H9 (cell line): ENCODE data around the gene MORC4. TPM values are rescaled to one million over a fixed set of nuclear protein-coding genes. Genes with fewer than 3 reads are reported as not detected.

Experiments
- DNase-seq: peaks from one replicate; pipeline ENCODE4 v3.0.0-alpha.2; 2017
- H2AFZ ChIP-seq: one replicate; pipeline ENCODE4 v1.6.1; 2013; ENCODE audit warnings: mild to moderate bottlenecking, low read length, control low read depth, moderate library complexity
- H2AK5ac ChIP-seq: 2 replicates; pipeline ENCODE4 v1.6.1; 2013; ENCODE audit warnings: low read length, control low read depth, mixed read lengths; ENCODE audit not compliant: insufficient read length
- H2BK120ac ChIP-seq: one replicate; pipeline ENCODE4 v1.6.1; 2013; ENCODE audit warnings: low read depth, mild to moderate bottlenecking, low read length, control low read depth, inconsistent platforms; ENCODE audit not compliant: poor library complexity, severe bottlenecking
- H2BK12ac ChIP-seq: 2 replicates; pipeline ENCODE4 v1.6.1; 2013; ENCODE audit warnings: low read length, control low read depth, mixed read lengths, low read depth; ENCODE audit not compliant: insufficient read length
- H2BK15ac ChIP-seq: 2 replicates; pipeline ENCODE4 v1.6.1; 2013; ENCODE audit warnings: low read depth, low read length, control low read depth
- H2BK20ac ChIP-seq: one replicate; pipeline ENCODE4 v1.6.1; 2013; ENCODE audit warnings: low read depth, mild to moderate bottlenecking, low read length, control low read depth, inconsistent platforms; ENCODE audit not compliant: poor library complexity, severe bottlenecking
- H2BK5ac ChIP-seq: 2 replicates; pipeline ENCODE4 v1.6.1; 2013; ENCODE audit warnings: low read length, control low read depth, mixed read lengths; ENCODE audit not compliant: insufficient read length
- H3K14ac ChIP-seq: 2 replicates; pipeline ENCODE4 v1.6.1; 2013; ENCODE audit warnings: low read length, control low read depth; ENCODE audit not compliant: insufficient read depth
- H3K18ac ChIP-seq: 2 replicates; pipeline ENCODE4 v1.6.1; 2013; ENCODE audit warnings: low read depth, mild to moderate bottlenecking, mixed read lengths, low read length, control low read depth; ENCODE audit not compliant: insufficient read length
- H3K23ac ChIP-seq: 2 replicates; pipeline ENCODE4 v1.6.1; 2013; ENCODE audit warnings: low read length, control low read depth, mixed read lengths, low read depth; ENCODE audit not compliant: insufficient read length
- H3K23me2 ChIP-seq: 2 replicates; pipeline ENCODE4 v1.6.1; 2013; ENCODE audit warnings: low read depth, mild to moderate bottlenecking, mixed read lengths, low read length, control low read depth; ENCODE audit not compliant: insufficient read length, poor library complexity, severe bottlenecking
- H3K27ac ChIP-seq: 2 replicates; pipeline ENCODE4 v1.5.1; 2013; ENCODE audit warnings: low read length, control low read depth, mixed read lengths, low read depth; ENCODE audit not compliant: insufficient read length
- H3K27me3 ChIP-seq: 2 replicates; pipeline ENCODE4 v1.6.1; 2013; ENCODE audit warnings: low read length, control low read depth, inconsistent platforms; ENCODE audit not compliant: insufficient read depth
- H3K4ac ChIP-seq: 2 replicates; pipeline ENCODE4 v1.6.1; 2013; ENCODE audit warnings: low read depth, mild to moderate bottlenecking, control low read depth, inconsistent platforms, low read length, moderate library complexity
- H3K4me1 ChIP-seq: 2 replicates; pipeline ENCODE4 v1.6.1; 2013; ENCODE audit warnings: low read length, control low read depth, inconsistent platforms; ENCODE audit not compliant: insufficient read depth
- H3K4me2 ChIP-seq: 2 replicates; pipeline ENCODE4 v1.6.1; 2013; ENCODE audit warnings: low read length, control low read depth, mixed read lengths; ENCODE audit not compliant: insufficient read length, insufficient read depth
- H3K56ac ChIP-seq: 2 replicates; pipeline ENCODE4 v1.6.1; 2013; ENCODE audit warnings: low read depth, mild to moderate bottlenecking, mixed read lengths, low read length, control low read depth; ENCODE audit not compliant: insufficient read length
- H3K79me1 ChIP-seq: 2 replicates; pipeline ENCODE4 v1.6.1; 2013; ENCODE audit warnings: low read depth, mild to moderate bottlenecking, moderate library complexity, low read length, control low read depth, inconsistent platforms; ENCODE audit not compliant: insufficient read depth, poor library complexity, severe bottlenecking
- H3K79me2 ChIP-seq: 2 replicates; pipeline ENCODE4 v1.6.1; 2013; ENCODE audit warnings: low read length, control low read depth, inconsistent platforms; ENCODE audit not compliant: insufficient read depth
- H3K9ac ChIP-seq: 2 replicates; pipeline ENCODE4 v1.6.1; 2013; ENCODE audit warnings: low read length, control low read depth, mixed read lengths; ENCODE audit not compliant: insufficient read length; ENCODE audit errors: extremely low read depth
- H3K9me3 ChIP-seq: one replicate; pipeline ENCODE4 v1.6.1; 2013; ENCODE audit warnings: low read depth, low read length, inconsistent platforms; ENCODE audit not compliant: control insufficient read depth
- H3T11ph ChIP-seq: one replicate; pipeline ENCODE4 v1.6.1; 2013; ENCODE audit warnings: mild to moderate bottlenecking, low read length, control low read depth, inconsistent platforms
- H4K20me1 ChIP-seq: one replicate; pipeline ENCODE4 v1.6.1; 2013; ENCODE audit not compliant: control insufficient read depth, insufficient read length, insufficient read depth
- H4K5ac ChIP-seq: 2 replicates; pipeline ENCODE4 v1.6.1; 2013; ENCODE audit warnings: low read depth, mild to moderate bottlenecking, mixed read lengths, low read length, control low read depth; ENCODE audit not compliant: insufficient read length
- H4K8ac ChIP-seq: replicated peaks from 2 replicates; pipeline ENCODE4 v1.6.1; 2013; ENCODE audit warnings: low read length, control low read depth, mixed read lengths, low read depth; ENCODE audit not compliant: insufficient read length
- H4K91ac ChIP-seq: 2 replicates; pipeline ENCODE4 v1.6.1; 2013; ENCODE audit warnings: low read depth, mild to moderate bottlenecking, moderate library complexity, mixed read lengths, low read length, control low read depth; ENCODE audit not compliant: insufficient read length
- H3K27ac Mint-ChIP-seq, 3 experiments: 2 replicates in 2 of 3; 3 replicates in 1 of 3; pipeline ENCODE4 v1.8.0; 2020 to 2021; ENCODE audit warnings: mixed read lengths in 3 of 3, mild to moderate bottlenecking in 1 of 3, moderate library complexity in 1 of 3
- H3K27me3 Mint-ChIP-seq: 2 replicates; pipeline ENCODE4 v1.8.0; 2021; ENCODE audit warnings: low read depth, mild to moderate bottlenecking, moderate library complexity, mixed read lengths
- H3K36me3 Mint-ChIP-seq, 3 experiments: 2 replicates in 2 of 3; 3 replicates in 1 of 3; pipeline ENCODE4 v1.8.0; 2020 to 2021; ENCODE audit warnings: low read depth in 3 of 3, mixed read lengths in 3 of 3; ENCODE audit not compliant: insufficient read depth in 1 of 3
- H3K4me1 Mint-ChIP-seq, 2 experiments: 2 replicates each; pipeline ENCODE4 v1.8.0; 2020; ENCODE audit warnings: mixed read lengths in 2 of 2
- H3K4me3 Mint-ChIP-seq, 2 experiments: 2 replicates in 1 of 2; 3 replicates in 1 of 2; pipeline ENCODE4 v1.8.0; 2020 to 2021; ENCODE audit warnings: mild to moderate bottlenecking in 2 of 2, mixed read lengths in 2 of 2, moderate library complexity in 1 of 2
- H3K9me3 Mint-ChIP-seq, 2 experiments: 2 replicates in 1 of 2; 3 replicates in 1 of 2; pipeline ENCODE4 v1.8.0; 2020; ENCODE audit warnings: mild to moderate bottlenecking in 2 of 2, mixed read lengths in 2 of 2, moderate library complexity in 1 of 2
- CTCF ChIP-seq: fragments of 200-600 bp; sonication (generic); conservative IDR thresholded peaks from 3 replicates; pipeline ENCODE4 v1.8.0; 2021; ENCODE audit warnings: antibody characterized with exemption, mild to moderate bottlenecking
- WGBS: extraction: QIAGEN DNeasy Blood & Tissue Kit; methylation state at CpG from one replicate; pipeline ENCODE4 v1.1.7; 2013; ENCODE audit warnings: missing lambda C conversion rate, low lambda C conversion rate, mixed read lengths; ENCODE audit not compliant: insufficient read length; ENCODE audit errors: extremely low coverage; 5-methylcytosine and 5-hydroxymethylcytosine counted together
- total RNA-seq: library from RNA; stranded (reverse); gene quantifications from 2 replicates; pipeline ENCODE4 v1.2.1, GENCODE V29; 2021

MORC4 gene
- total RNA-seq, 1 experiment from 2014 or later: 4.3 TPM

DNA sequence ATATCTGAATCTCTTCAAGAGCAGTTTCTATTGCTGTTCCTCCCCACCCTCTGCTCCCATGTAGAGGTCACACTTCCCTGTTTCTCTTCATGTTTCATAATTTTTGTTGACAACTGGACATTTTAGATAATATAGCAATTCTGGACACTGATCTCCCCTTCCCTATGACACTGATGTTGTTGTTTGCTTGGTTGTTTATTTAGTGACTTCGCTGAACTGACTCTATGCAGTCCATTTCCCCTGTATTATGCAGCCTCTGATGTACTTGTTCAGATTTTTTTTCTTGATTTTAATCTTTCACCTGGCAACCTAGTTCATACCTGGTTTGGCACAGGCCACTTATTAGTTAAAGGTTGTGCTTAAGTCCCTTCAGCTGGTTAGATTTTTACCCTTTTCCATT, 50.6 kb downstream of the MORC4 start:
- H4K8ac ChIP-seq: no peak overlapping the region
- no peak overlapping the region for H4K5ac ChIP-seq
- no peak overlapping the region for H3K27ac ChIP-seq
- H3K4me1 Mint-ChIP-seq: no peaks in the 10 kb centered on the region
- no peak overlapping the region for H3K4me2 ChIP-seq
- no peaks in the 10 kb centered on the region for H3K9me3 ChIP-seq
- no CpG with 5 or more reads among the region's 1 CpG for WGBS
- H3K23me2 ChIP-seq: no peaks in the 10 kb centered on the region
- no peak overlapping the region for H3K9ac ChIP-seq
- H2BK120ac ChIP-seq: no peak overlapping the region
- no peak overlapping the region for H2BK20ac ChIP-seq
- no peaks in the 10 kb centered on the region for H3K79me2 ChIP-seq
- no peak overlapping the region for H2BK5ac ChIP-seq
- H3K27me3 Mint-ChIP-seq: no peaks in the 10 kb centered on the region; the same call in 1 of the 2 replicates
- H3K27me3 ChIP-seq: no peaks in the 10 kb centered on the region
- no peak overlapping the region for H4K91ac ChIP-seq
- no peak for DNase-seq
- no peak overlapping the region for H2BK15ac ChIP-seq
- no peaks in the 10 kb centered on the region for H3K79me1 ChIP-seq
- H2AK5ac ChIP-seq: no peak overlapping the region
- no peak overlapping the region for H3K23ac ChIP-seq
- no peak for TF ChIP-seq CTCF
- H3K18ac ChIP-seq: no peak overlapping the region
- H3K4me1 ChIP-seq: no peaks in the 10 kb centered on the region
- no peak overlapping the region for H3K4ac ChIP-seq
- no peaks in the 10 kb centered on the region; a peak in 1 of 7 replicates for H3K36me3 Mint-ChIP-seq
- no peak overlapping the region for H3T11ph ChIP-seq
- H3K4me3 Mint-ChIP-seq: no peak overlapping the region
- no peak overlapping the region for H2AFZ ChIP-seq
- H3K56ac ChIP-seq: no peak overlapping the region
- H2BK12ac ChIP-seq: no peak overlapping the region
- H3K9me3 Mint-ChIP-seq: peaks cover 0 to 23% of the 10 kb centered on the region in 2 experiments; a peak in 1 of 5 replicates
- no peak overlapping the region for H3K14ac ChIP-seq
- no peaks in the 10 kb centered on the region for H4K20me1 ChIP-seq
- H3K27ac Mint-ChIP-seq: no peak overlapping the region
